K562 (cell line): Measurements from ENCODE around the gene GALNT13. TPM values are rescaled to one million over a fixed set of nuclear protein-coding genes. Genes with fewer than 3 reads are reported as not detected.

Source experiments
- ATAC-seq: fragments of 200-7000 bp; cut with Tn5 transposase; 3 replicates; pipeline ENCODE4 v1.9.1; 2020; ENCODE audit warnings: moderate library complexity
- BruUV-seq: library from RNA; stranded (reverse); fragments of 400-500 nt; replicated peaks from 2 replicates; lab custom pipeline; 2021; lab: Mats Ljungman, UMichigan
- CTCF ChIA-PET: fragments of 300-600 bp; formaldehyde crosslinking; extraction: SDS; loops from one replicate; lab custom pipeline; 2021; ENCODE audit warnings: low intra/inter-chr PET ratio; lab: Yijun Ruan, JAX
- POLR2A ChIA-PET: fragments of 300-600, 350-650 bp; sonication (Branson Sonifier 250); formaldehyde crosslinking; extraction: SDS; loops from one replicate; lab custom pipeline; 2021; ENCODE audit warnings: antibody characterized with exemption, inconsistent platforms; lab: Yijun Ruan, JAX
- DNase-seq, 4 experiments: peaks; one replicate each; pipeline versions ENCODE4 v3.0.0 to v3.0.0-alpha.2; 2011 to 2018; ENCODE audit warnings: low spot score in 3 of 4, mixed read lengths in 3 of 4; ENCODE audit errors: extremely low read depth in 1 of 4
- FAIRE-seq: peaks from 2 replicates; lab custom pipeline; 2011; peaks lifted over from hg19 to GRCh38; lab: Jason Lieb, UNC
- H2AFZ ChIP-seq: 2 replicates; pipeline ENCODE4 v1.6.0; 2011; ENCODE audit warnings: low read depth, low read length, control low read depth, inconsistent platforms
- H3K27ac ChIP-seq: fragments of 200-600 bp; 3 replicates; pipeline ENCODE4 v1.8.0; 2011; ENCODE audit warnings: low read depth, mild to moderate bottlenecking, control low read depth, inconsistent platforms, low read length, moderate library complexity, mixed read lengths; ENCODE audit errors: extremely low read depth
- H3K27me3 ChIP-seq, 2 experiments: fragments of 300-600 bp in 1 of 2; 2 replicates in 1 of 2; 3 replicates in 1 of 2; pipeline versions ENCODE4 v1.6.0 to v1.8.0; 2011; ENCODE audit warnings: inconsistent platforms in 2 of 2, low read length in 2 of 2, mild to moderate bottlenecking in 1 of 2, mixed read lengths in 1 of 2, moderate library complexity in 1 of 2; ENCODE audit not compliant: control insufficient read depth in 2 of 2, insufficient read depth in 2 of 2
- H3K36me3 ChIP-seq: fragments of 300-600 bp; 3 replicates; pipeline ENCODE4 v1.8.0; 2011; ENCODE audit warnings: mild to moderate bottlenecking, low read length, inconsistent platforms; ENCODE audit not compliant: control insufficient read depth, insufficient read depth
- H3K4me1 ChIP-seq, 2 experiments: fragments of 200-600 bp in 1 of 2; replicated peaks in 1 of 2; 2 replicates in 1 of 2; 3 replicates in 1 of 2; pipeline versions ENCODE4 v1.5.1 to v1.8.0; 2011; ENCODE audit warnings: inconsistent platforms in 2 of 2, low read length in 2 of 2, mild to moderate bottlenecking in 1 of 2, mixed read lengths in 1 of 2, moderate library complexity in 1 of 2; ENCODE audit not compliant: control insufficient read depth in 2 of 2, insufficient read depth in 2 of 2
- H3K4me2 ChIP-seq: 2 replicates; pipeline ENCODE4 v1.6.1; 2011; ENCODE audit warnings: low read length, control low read depth, inconsistent platforms, mixed read lengths; ENCODE audit not compliant: insufficient read depth
- H3K4me3 ChIP-seq: fragments of 200-600 bp; sonication (generic), shearing (Covaris generic); 2 replicates; pipeline ENCODE4 v1.5.1; 2016; ENCODE audit warnings: control low read depth, inconsistent platforms
- H3K79me2 ChIP-seq: fragments of 200-600 bp; 3 replicates; pipeline ENCODE4 v1.8.0; 2011; ENCODE audit warnings: low read length, inconsistent platforms; ENCODE audit not compliant: control insufficient read depth, insufficient read depth
- H3K9ac ChIP-seq, 2 experiments: 2 replicates each; pipeline versions ENCODE4 v1.6.0 to v1.6.1; 2011; ENCODE audit warnings: low read depth in 2 of 2, low read length in 2 of 2, control low read depth in 1 of 2, inconsistent platforms in 1 of 2, mild to moderate bottlenecking in 1 of 2, mixed read lengths in 1 of 2; ENCODE audit not compliant: insufficient read depth in 1 of 2
- H3K9me1 ChIP-seq: one replicate; pipeline ENCODE4 v1.6.0; 2011; ENCODE audit warnings: inconsistent platforms, mild to moderate bottlenecking, low read length, moderate library complexity; ENCODE audit not compliant: control insufficient read depth, insufficient read depth
- H3K9me3 ChIP-seq: replicated peaks from 2 replicates; pipeline ENCODE4 v1.5.1; 2011; ENCODE audit warnings: low read depth, low read length, inconsistent platforms; ENCODE audit not compliant: control insufficient read depth, insufficient read depth
- H4K20me1 ChIP-seq: replicated peaks from 2 replicates; pipeline ENCODE4 v1.6.1; 2011; ENCODE audit warnings: low read length, inconsistent platforms, mixed read lengths; ENCODE audit not compliant: control insufficient read depth, insufficient read depth
- BCL6 ChIP-seq: fragments of 250-450 bp; sonication (Bioruptor Pico); IDR thresholded peaks from 2 replicates; pipeline ENCODE4 v1.4.0; 2020
- CCNT2 ChIP-seq: IDR thresholded peaks from 2 replicates; pipeline ENCODE4 v1.6.1; 2011; ENCODE audit warnings: borderline replicate concordance, low read depth, mild to moderate bottlenecking, moderate library complexity, mixed read lengths, low read length; ENCODE audit not compliant: insufficient read length; ENCODE audit errors: extremely low read depth
- CREM ChIP-seq: IDR thresholded peaks from 2 replicates; pipeline ENCODE4 v1.6.1; 2014; ENCODE audit warnings: antibody characterized with exemption, low read depth
- ELF1 ChIP-seq: fragments of 200-800 bp; sonication (Bioruptor generic); IDR thresholded peaks from 2 replicates; pipeline ENCODE4 v1.6.1; 2016; ENCODE audit warnings: missing genetic modification characterization, missing compliant biosample characterization
- FOXA3 ChIP-seq, 2 experiments: fragments of 450-650 bp in 1 of 2; sonication (generic) in 1 of 2; formaldehyde crosslinking; IDR thresholded peaks in 1 of 2; conservative IDR thresholded peaks in 1 of 2; 2 replicates each; pipeline versions ENCODE4 v1.4.0 to v1.8.0; 2020 to 2022; ENCODE audit warnings: mild to moderate bottlenecking in 2 of 2, missing genetic modification reagents in 1 of 2
- MED1 ChIP-seq: sonication (generic); formaldehyde crosslinking; IDR thresholded peaks from 2 replicates; pipeline ENCODE4 v1.8.1; 2023; ENCODE audit warnings: missing genetic modification reagents, borderline replicate concordance
- PCBP2 ChIP-seq: fragments of 200-400 bp; formaldehyde crosslinking; IDR thresholded peaks from 2 replicates; pipeline ENCODE4 v1.6.1; 2018; ENCODE audit warnings: low read length, low read depth, mild to moderate bottlenecking, moderate library complexity; ENCODE audit not compliant: poor library complexity, severe bottlenecking
- SAFB ChIP-seq: fragments of 200-400 bp; formaldehyde crosslinking; IDR thresholded peaks from 2 replicates; pipeline ENCODE4 v1.6.1; 2017; ENCODE audit warnings: low read depth, low read length, borderline replicate concordance
- TCF7 ChIP-seq: sonication (generic); IDR thresholded peaks from 2 replicates; pipeline ENCODE4 v1.6.1; 2016; ENCODE audit warnings: antibody characterized with exemption, borderline replicate concordance
- TCFL5 ChIP-seq: fragments of 250-450 bp; sonication (Bioruptor Pico); conservative IDR thresholded peaks from 2 replicates; pipeline ENCODE4 v1.6.1; 2021; ENCODE audit warnings: mild to moderate bottlenecking, moderate library complexity, matching md5 sums
- TGIF2 ChIP-seq: sonication (generic); formaldehyde crosslinking; IDR thresholded peaks from 2 replicates; pipeline ENCODE4 v1.8.1; 2022; ENCODE audit warnings: mild to moderate bottlenecking, missing genetic modification reagents, moderate library complexity
- ZC3H8 ChIP-seq: fragments of 450-650 bp; IDR thresholded peaks from 2 replicates; pipeline ENCODE4 v1.6.1; 2017
- ZFX ChIP-seq: sonication (generic); formaldehyde crosslinking; IDR thresholded peaks from 2 replicates; pipeline ENCODE4 v1.8.0; 2022; ENCODE audit warnings: mild to moderate bottlenecking, missing genetic modification reagents, moderate library complexity
- ZNF134 ChIP-seq: fragments of 250-450 bp; sonication (Bioruptor Pico); conservative IDR thresholded peaks from 2 replicates; pipeline ENCODE4 v1.4.0; 2020
- ZNF76 ChIP-seq: fragments of 250-450 bp; sonication (Bioruptor Pico); IDR thresholded peaks from 2 replicates; pipeline ENCODE4 v1.4.0; 2020; ENCODE audit warnings: mild to moderate bottlenecking, moderate library complexity, borderline replicate concordance
- in situ Hi-C: fragments of 300-500 bp; cut with MboI; formaldehyde crosslinking; loops from 4 replicates; pipeline ENCODE4 v1.15.0; 2018; ENCODE audit warnings: inconsistent platforms, mixed read lengths
- intact Hi-C: fragments of 100-400 bp; cut with micrococcal nuclease; formaldehyde crosslinking; loops from 2 replicates; pipeline ENCODE4 v1.14.2; 2022
- polyA plus RNA-seq, 8 experiments: library from polyadenylated mRNA; depleted of rRNA in 4 of 8; stranded (reverse) in 5 of 8; unstranded in 3 of 8; fragments of >200 nt; fragmentation: Nextera tagmentation in 2 of 8; fragmentation: Illumina TruSeq in 1 of 8; extraction: Ambion mirVana in 2 of 8; extraction: Trizol in 1 of 8; gene quantifications; 2 replicates each; pipeline versions ENCODE4 v1.2.1 to v1.2.3, GENCODE V29; 2011 to 2014; ENCODE audit warnings: inconsistent platforms in 1 of 8, missing spikeins in 1 of 8
- total RNA-seq, 7 experiments: library from RNA; depleted of rRNA in 6 of 7; stranded (reverse); fragments of >200 nt in 6 of 7; fragmentation: Illumina TruSeq in 2 of 7; extraction: Trizol in 2 of 7; gene quantifications; 2 replicates each; pipeline versions ENCODE4 v1.2.1 to v1.2.3, GENCODE V29; 2011 to 2021; ENCODE audit warnings: low replicate concordance in 1 of 7
- TF ChIP-seq, protein P1 (sequence below), 2 experiments: fragments of 150-350 bp in 1 of 2; IDR thresholded peaks; 2 replicates each; pipeline ENCODE4 v1.6.1; 2012 to 2016; ENCODE audit warnings: low read depth in 2 of 2, low read length in 2 of 2, mild to moderate bottlenecking in 1 of 2, moderate library complexity in 1 of 2

GALNT13 gene
- total and polyA plus RNA-seq, 9 of the 15 experiments (the other 6 are each of a cell fraction or from before 2014, with no cell fraction given): not detected

DNA sequence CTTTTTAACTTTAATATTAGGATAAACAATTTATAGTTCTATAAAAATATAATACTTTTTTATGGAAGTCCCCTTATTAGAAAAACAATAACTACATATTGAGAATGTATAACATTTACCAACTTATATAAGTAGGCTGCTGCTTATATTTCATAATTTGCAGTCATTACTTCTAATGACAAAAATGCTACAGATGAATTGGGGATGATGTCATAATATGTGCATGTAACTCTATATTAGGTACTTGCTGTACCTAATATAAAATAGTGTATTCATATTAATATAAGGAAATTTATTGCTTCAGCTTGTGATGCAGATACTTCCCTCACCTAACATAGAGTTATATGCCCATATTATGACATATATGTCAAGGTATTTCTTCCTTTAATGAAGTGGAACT is 100.7 kb downstream of the GALNT13 start:
- no peak for DNase-seq
- intact Hi-C loops: no loop called here

More for the DNA sequence above, 100.7 kb downstream of the GALNT13 start:
- TF ChIP-seq MED1 (CRISPR knock-in tag) (no peak), ZFX (CRISPR knock-in tag) (no peak), TCFL5 (no peak), TGIF2 (CRISPR knock-in tag) (no peak), ZNF76 (CRISPR knock-in tag) (no peak), PCBP2 (no peak), ZC3H8 (no peak), SAFB (no peak), ZNF134 (no peak), BCL6 (CRISPR knock-in tag) (no peak), CREM (no peak), TCF7 (no peak), ELF1 (no peak), FOXA3 (CRISPR knock-in tag; conservative IDR thresholded peaks at IDR 0.05 in 1 of 2, IDR thresholded peaks at IDR 0.05 in 1 of 2) (no peak), CCNT2 (no peak)
- TF ChIP-seq, protein P1, sequence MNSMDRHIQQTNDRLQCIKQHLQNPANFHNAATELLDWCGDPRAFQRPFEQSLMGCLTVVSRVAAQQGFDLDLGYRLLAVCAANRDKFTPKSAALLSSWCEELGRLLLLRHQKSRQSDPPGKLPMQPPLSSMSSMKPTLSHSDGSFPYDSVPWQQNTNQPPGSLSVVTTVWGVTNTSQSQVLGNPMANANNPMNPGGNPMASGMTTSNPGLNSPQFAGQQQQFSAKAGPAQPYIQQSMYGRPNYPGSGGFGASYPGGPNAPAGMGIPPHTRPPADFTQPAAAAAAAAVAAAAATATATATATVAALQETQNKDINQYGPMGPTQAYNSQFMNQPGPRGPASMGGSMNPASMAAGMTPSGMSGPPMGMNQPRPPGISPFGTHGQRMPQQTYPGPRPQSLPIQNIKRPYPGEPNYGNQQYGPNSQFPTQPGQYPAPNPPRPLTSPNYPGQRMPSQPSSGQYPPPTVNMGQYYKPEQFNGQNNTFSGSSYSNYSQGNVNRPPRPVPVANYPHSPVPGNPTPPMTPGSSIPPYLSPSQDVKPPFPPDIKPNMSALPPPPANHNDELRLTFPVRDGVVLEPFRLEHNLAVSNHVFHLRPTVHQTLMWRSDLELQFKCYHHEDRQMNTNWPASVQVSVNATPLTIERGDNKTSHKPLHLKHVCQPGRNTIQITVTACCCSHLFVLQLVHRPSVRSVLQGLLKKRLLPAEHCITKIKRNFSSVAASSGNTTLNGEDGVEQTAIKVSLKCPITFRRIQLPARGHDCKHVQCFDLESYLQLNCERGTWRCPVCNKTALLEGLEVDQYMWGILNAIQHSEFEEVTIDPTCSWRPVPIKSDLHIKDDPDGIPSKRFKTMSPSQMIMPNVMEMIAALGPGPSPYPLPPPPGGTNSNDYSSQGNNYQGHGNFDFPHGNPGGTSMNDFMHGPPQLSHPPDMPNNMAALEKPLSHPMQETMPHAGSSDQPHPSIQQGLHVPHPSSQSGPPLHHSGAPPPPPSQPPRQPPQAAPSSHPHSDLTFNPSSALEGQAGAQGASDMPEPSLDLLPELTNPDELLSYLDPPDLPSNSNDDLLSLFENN (IDR thresholded peaks at IDR 0.05; ENCODE audit: low read depth in 2 of 2, low read length in 2 of 2): no peak
- Histone ChIP-seq H3K36me3 (no peaks in the 10 kb centered on the region), H3K27ac (no peak overlapping the region), H3K9ac (no peak overlapping the region), H3K4me3 (no peak overlapping the region), H3K79me2 (no peaks in the 10 kb centered on the region), H3K27me3 (no peaks in the 10 kb centered on the region), H3K9me1 (no peaks in the 10 kb centered on the region), H2AFZ (no peak overlapping the region), H3K9me3 (no peaks in the 10 kb centered on the region), H3K4me1 (no peaks in the 10 kb centered on the region), H3K4me2 (no peak overlapping the region), H4K20me1 (no peaks in the 10 kb centered on the region)
- FAIRE-seq: no peak
- in situ Hi-C loops: no loop called here
- ChIA-PET CTCF (no interaction called here), POLR2A (no interaction called here)
- no TSS peak for BruUV-seq
- no peak for ATAC-seq
